A549 (cell line): ENCODE measurements around the gene KAT6B. TPM values are rescaled to one million over a fixed set of nuclear protein-coding genes. Genes with fewer than 3 reads are reported as not detected.

Experiments
- ATAC-seq, 2 experiments: fragments of 200-7000 bp in 1 of 2; fragments of >200 bp in 1 of 2; cut with Nextera tagmentation in 1 of 2; cut with Tn5 transposase in 1 of 2; 3 replicates each; pipeline versions ENCODE4 v1.8.0 to v1.9.1; 2018 to 2020; ENCODE audit warnings: mild to moderate bottlenecking in 1 of 2, moderate library complexity in 1 of 2
- CTCF ChIA-PET: fragments of 300-600 bp; sonication (Branson Sonifier 250); formaldehyde crosslinking; extraction: SDS; loops from one replicate; lab custom pipeline; 2021; ENCODE audit warnings: antibody characterized with exemption, inconsistent platforms; lab: Yijun Ruan, JAX
- POLR2A ChIA-PET: fragments of 350-600 bp; formaldehyde crosslinking; extraction: SDS; loops from one replicate; lab custom pipeline; 2021; ENCODE audit warnings: antibody characterized with exemption, inconsistent platforms; lab: Yijun Ruan, JAX
- DNase-seq, 2 experiments: peaks; one replicate each; pipeline versions ENCODE4 v3.0.0 to v3.0.0-alpha.2; 2011 to 2016; ENCODE audit warnings: low read depth in 1 of 2, low spot score in 1 of 2
- FAIRE-seq: peaks from 2 replicates; lab custom pipeline; 2011; peaks lifted over from hg19 to GRCh38; lab: Jason Lieb, UNC
- H3K27ac ChIP-seq, 2 experiments: fragments of >200 bp; sonication (Bioruptor Twin); formaldehyde crosslinking; 3 replicates each; pipeline ENCODE4 v1.5.1; 2016 to 2017
- H3K4me1 ChIP-seq: fragments of >200 bp; sonication (Bioruptor Twin); formaldehyde crosslinking; 3 replicates; pipeline ENCODE4 v1.6.1; 2016
- H3K4me2 ChIP-seq: fragments of >200 bp; sonication (Bioruptor Twin); formaldehyde crosslinking; 3 replicates; pipeline ENCODE4 v1.6.1; 2016
- H3K4me3 ChIP-seq: fragments of >200 bp; sonication (Bioruptor Twin); formaldehyde crosslinking; 3 replicates; pipeline ENCODE4 v1.5.1; 2016
- H3K9me3 ChIP-seq: fragments of >200 bp; sonication (Bioruptor Twin); formaldehyde crosslinking; 3 replicates; pipeline ENCODE4 v1.6.1; 2016
- BHLHE40 ChIP-seq: IDR thresholded peaks from 2 replicates; pipeline ENCODE4 v1.6.1; 2012; ENCODE audit warnings: low read depth, low read length, inconsistent platforms
- CBX2 ChIP-seq: fragments of 200-600 bp; sonication (generic); IDR thresholded peaks from 2 replicates; pipeline ENCODE4 v1.6.1; 2016; ENCODE audit warnings: low read depth, mild to moderate bottlenecking, borderline replicate concordance
- CHD2 ChIP-seq: fragments of 150-350 bp; IDR thresholded peaks from 2 replicates; pipeline ENCODE4 v1.6.1; 2014; ENCODE audit warnings: low read length; ENCODE audit not compliant: partially characterized antibody
- EHF ChIP-seq: fragments of 250-450 bp; sonication (Bioruptor Pico); IDR thresholded peaks from 2 replicates; pipeline ENCODE4 v1.5.0; 2020; ENCODE audit warnings: mild to moderate bottlenecking
- EP300 ChIP-seq, 2 experiments: fragments of >200 bp; sonication (Bioruptor Twin); formaldehyde crosslinking; IDR thresholded peaks; 2 replicates in 1 of 2; 3 replicates in 1 of 2; pipeline ENCODE4 v1.6.1; 2016 to 2017
- ESRRA ChIP-seq: fragments of 150-350 bp; IDR thresholded peaks from 2 replicates; pipeline ENCODE4 v1.6.1; 2014; ENCODE audit warnings: mild to moderate bottlenecking, low read length, borderline replicate concordance
- FOSB ChIP-seq: fragments of 250-450 bp; sonication (Bioruptor Pico); IDR thresholded peaks from 2 replicates; pipeline ENCODE4 v1.5.0; 2020; ENCODE audit warnings: mild to moderate bottlenecking, moderate library complexity
- HOXA7 ChIP-seq: fragments of 250-450 bp; sonication (Bioruptor Pico); IDR thresholded peaks from 2 replicates; pipeline ENCODE4 v1.5.0; 2020; ENCODE audit warnings: mild to moderate bottlenecking, moderate library complexity
- HOXB13 ChIP-seq: fragments of 250-450 bp; sonication (Bioruptor Pico); IDR thresholded peaks from 2 replicates; pipeline ENCODE4 v1.5.0; 2020; ENCODE audit warnings: low read depth, mild to moderate bottlenecking, moderate library complexity
- JUNB ChIP-seq: fragments of >200 bp; sonication (Bioruptor Twin); formaldehyde crosslinking; IDR thresholded peaks from 2 replicates; pipeline ENCODE4 v1.6.1; 2016
- KDM1A ChIP-seq: fragments of 200-600 bp; sonication (generic); IDR thresholded peaks from 2 replicates; pipeline ENCODE4 v1.6.1; 2016; ENCODE audit warnings: low read depth, mild to moderate bottlenecking
- MAZ ChIP-seq: fragments of 150-350 bp; IDR thresholded peaks from 2 replicates; pipeline ENCODE4 v1.6.1; 2014; ENCODE audit warnings: antibody characterized with exemption, low read depth, low read length, borderline replicate concordance
- NFE2L2 ChIP-seq: fragments of 150-350 bp; conservative IDR thresholded peaks from 2 replicates; pipeline ENCODE4 v1.6.1; 2014; ENCODE audit warnings: low read length
- NPAS2 ChIP-seq: fragments of 250-450 bp; sonication (Bioruptor Pico); IDR thresholded peaks from 2 replicates; pipeline ENCODE4 v1.8.0; 2022; ENCODE audit warnings: mild to moderate bottlenecking, moderate library complexity, borderline replicate concordance
- PHF8 ChIP-seq: fragments of 200-600 bp; sonication (generic); IDR thresholded peaks from 2 replicates; pipeline ENCODE4 v1.6.1; 2016; ENCODE audit warnings: low read depth, mild to moderate bottlenecking, antibody characterized with exemption, moderate library complexity, borderline replicate concordance
- RARB ChIP-seq: fragments of 250-450 bp; sonication (Bioruptor Pico); IDR thresholded peaks from 2 replicates; pipeline ENCODE4 v1.8.0; 2021; ENCODE audit warnings: mild to moderate bottlenecking, moderate library complexity
- RFX5 ChIP-seq: fragments of 450-650 bp; IDR thresholded peaks from 2 replicates; pipeline ENCODE4 v1.7.1; 2014; ENCODE audit warnings: antibody characterized with exemption, mild to moderate bottlenecking, moderate library complexity
- SMC3 ChIP-seq: fragments of >200 bp; sonication (Bioruptor Twin); formaldehyde crosslinking; IDR thresholded peaks from 3 replicates; pipeline ENCODE4 v1.6.1; 2018; ENCODE audit warnings: inconsistent platforms
- SREBF2 ChIP-seq: fragments of 450-650 bp; IDR thresholded peaks from 2 replicates; pipeline ENCODE4 v1.6.1; 2014; ENCODE audit warnings: mild to moderate bottlenecking, moderate library complexity
- ZC3H11A ChIP-seq: fragments of 450-650 bp; IDR thresholded peaks from 2 replicates; pipeline ENCODE4 v1.6.1; 2014; ENCODE audit warnings: antibody characterized with exemption, mild to moderate bottlenecking
- ZSCAN20 ChIP-seq: fragments of 250-450 bp; sonication (Bioruptor Pico); IDR thresholded peaks from 2 replicates; pipeline ENCODE4 v1.8.0; 2022; ENCODE audit warnings: mild to moderate bottlenecking, moderate library complexity
- WGBS: methylation state at CpG from one replicate; pipeline ENCODE4 v1.1.6; 2017; ENCODE audit errors: missing lambda C conversion rate; 5-methylcytosine and 5-hydroxymethylcytosine counted together
- polyA plus RNA-seq, 4 experiments: library from polyadenylated mRNA; depleted of rRNA in 3 of 4; stranded (reverse); fragments of >200 nt; fragmentation: RNase III in 1 of 4; extraction: RNeasy Plus Mini Kit Qiagen cat#74134 plus additional on column Dnase treatment in 1 of 4; gene quantifications; 2 replicates in 3 of 4; 3 replicates in 1 of 4; pipeline ENCODE4 v1.2.3, GENCODE V29; 2011 to 2017
- TF ChIP-seq, protein P1 (sequence below): fragments of >200 bp; sonication (Bioruptor Twin); formaldehyde crosslinking; IDR thresholded peaks from 2 replicates; pipeline ENCODE4 v1.6.1; 2016
- TF ChIP-seq, protein P2 (sequence below): IDR thresholded peaks from 2 replicates; pipeline ENCODE4 v1.6.1; 2012; ENCODE audit warnings: low read depth, borderline replicate concordance
- TF ChIP-seq, protein P3 (sequence below): fragments of >200 bp; sonication (Bioruptor Twin); formaldehyde crosslinking; IDR thresholded peaks from 3 replicates; pipeline ENCODE4 v1.5.1; 2016
- TF ChIP-seq, protein P4 (sequence below): IDR thresholded peaks from 2 replicates; pipeline ENCODE4 v1.6.1; 2012

Gene KAT6B
- polyA plus RNA-seq, 2 of the 4 experiments (the other 2 are of a cell fraction), result 5.6 to 5.7 TPM

DNA sequence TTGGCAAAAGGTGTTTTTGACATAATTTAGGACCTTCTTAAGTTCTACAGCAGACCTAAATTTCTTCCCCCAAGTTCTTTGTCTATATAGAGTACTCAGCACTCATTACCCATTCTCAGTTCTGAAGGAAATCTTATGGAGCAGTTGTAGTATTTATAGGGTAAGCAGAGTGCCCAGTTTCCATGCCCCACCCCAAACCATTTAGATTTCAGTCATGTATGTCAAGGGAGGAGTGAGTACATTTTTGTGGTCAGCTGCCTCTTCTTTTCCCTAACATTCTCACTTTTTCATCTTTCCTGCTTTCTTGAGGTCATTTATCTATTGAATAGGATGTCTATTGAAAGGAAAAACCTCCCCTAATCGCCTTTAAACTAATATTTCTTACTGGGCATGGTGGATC lies 83.3 kb downstream of the KAT6B start:
- ATAC-seq (no peak), DNase-seq (no peak), FAIRE-seq (no peak)
- no peak overlapping the region for H3K4me3 ChIP-seq
- H3K4me1 ChIP-seq, result no peaks in the 10 kb centered on the region
- no peak overlapping the region for H3K27ac ChIP-seq
- H3K9me3 ChIP-seq, result no peaks in the 10 kb centered on the region
- CTCF ChIA-PET, result interaction anchor here (0.8 to 1.7 kb wide), 2 partner anchors 12 to 33 kb away, joined by 4 read pairs; no protein-coding TSS in a partner anchor
- TF ChIP-seq, protein P1, sequence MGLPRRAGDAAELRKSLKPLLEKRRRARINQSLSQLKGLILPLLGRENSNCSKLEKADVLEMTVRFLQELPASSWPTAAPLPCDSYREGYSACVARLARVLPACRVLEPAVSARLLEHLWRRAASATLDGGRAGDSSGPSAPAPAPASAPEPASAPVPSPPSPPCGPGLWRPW, result no peak
- TF ChIP-seq RARB (no peak), CBX2 (no peak), ESRRA (no peak), PHF8 (no peak), RFX5 (no peak), EP300 (IDR thresholded peaks at IDR 0.05) (no peak), BHLHE40 (no peak), ZSCAN20 (no peak), JUNB (no peak), HOXA7 (CRISPR knock-in tag) (no peak), NPAS2 (no peak), SREBF2 (no peak), ZC3H11A (no peak), HOXB13 (no peak), MAZ (no peak)
- TF ChIP-seq, protein P2, sequence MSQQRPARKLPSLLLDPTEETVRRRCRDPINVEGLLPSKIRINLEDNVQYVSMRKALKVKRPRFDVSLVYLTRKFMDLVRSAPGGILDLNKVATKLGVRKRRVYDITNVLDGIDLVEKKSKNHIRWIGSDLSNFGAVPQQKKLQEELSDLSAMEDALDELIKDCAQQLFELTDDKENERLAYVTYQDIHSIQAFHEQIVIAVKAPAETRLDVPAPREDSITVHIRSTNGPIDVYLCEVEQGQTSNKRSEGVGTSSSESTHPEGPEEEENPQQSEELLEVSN, result no peak
- TF ChIP-seq, protein P3, sequence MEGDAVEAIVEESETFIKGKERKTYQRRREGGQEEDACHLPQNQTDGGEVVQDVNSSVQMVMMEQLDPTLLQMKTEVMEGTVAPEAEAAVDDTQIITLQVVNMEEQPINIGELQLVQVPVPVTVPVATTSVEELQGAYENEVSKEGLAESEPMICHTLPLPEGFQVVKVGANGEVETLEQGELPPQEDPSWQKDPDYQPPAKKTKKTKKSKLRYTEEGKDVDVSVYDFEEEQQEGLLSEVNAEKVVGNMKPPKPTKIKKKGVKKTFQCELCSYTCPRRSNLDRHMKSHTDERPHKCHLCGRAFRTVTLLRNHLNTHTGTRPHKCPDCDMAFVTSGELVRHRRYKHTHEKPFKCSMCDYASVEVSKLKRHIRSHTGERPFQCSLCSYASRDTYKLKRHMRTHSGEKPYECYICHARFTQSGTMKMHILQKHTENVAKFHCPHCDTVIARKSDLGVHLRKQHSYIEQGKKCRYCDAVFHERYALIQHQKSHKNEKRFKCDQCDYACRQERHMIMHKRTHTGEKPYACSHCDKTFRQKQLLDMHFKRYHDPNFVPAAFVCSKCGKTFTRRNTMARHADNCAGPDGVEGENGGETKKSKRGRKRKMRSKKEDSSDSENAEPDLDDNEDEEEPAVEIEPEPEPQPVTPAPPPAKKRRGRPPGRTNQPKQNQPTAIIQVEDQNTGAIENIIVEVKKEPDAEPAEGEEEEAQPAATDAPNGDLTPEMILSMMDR, result no peak
- TF ChIP-seq, all 56 proteins: peak for 0
- POLR2A ChIA-PET, result no interaction called here
- WGBS, result 44% methylated on average over 1 of the region's 1 CpG
- H3K4me2 ChIP-seq, result no peak overlapping the region

DNA sequence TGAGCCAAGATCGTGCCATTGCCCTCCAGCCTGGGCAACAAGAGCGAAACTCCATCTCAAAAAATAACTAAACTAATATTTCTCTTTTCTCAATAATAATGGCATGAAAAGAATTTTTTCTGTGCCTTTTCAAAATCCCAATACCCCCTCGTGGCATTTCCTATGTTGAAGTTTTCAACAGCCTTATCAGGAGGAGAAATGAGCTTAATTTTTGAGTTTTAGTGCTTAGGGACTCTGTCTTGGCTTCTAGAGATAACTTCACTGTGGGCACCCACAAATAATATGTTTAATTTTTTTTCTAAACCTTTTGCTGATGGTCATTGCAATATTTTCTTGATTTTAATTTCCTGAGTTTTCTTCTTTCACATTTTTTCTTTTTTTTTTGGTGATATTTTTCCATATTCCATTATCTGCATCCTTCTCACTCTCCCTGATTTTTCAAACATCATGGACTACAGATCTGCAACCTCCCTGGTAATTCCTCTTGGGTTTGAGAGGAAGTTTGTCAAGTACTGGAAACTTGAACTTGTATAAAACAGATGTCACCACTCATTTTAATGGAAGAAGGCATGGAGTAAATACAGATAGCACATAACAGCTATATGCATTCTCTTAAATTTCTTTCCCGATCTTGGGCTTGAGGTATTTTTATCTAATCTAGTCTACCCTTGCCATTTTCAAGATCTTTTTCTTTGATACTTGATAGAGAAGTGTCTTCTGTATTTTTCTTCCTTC lies 84.0 kb downstream of the KAT6B start:
- no peaks in the 10 kb centered on the region for H3K4me1 ChIP-seq
- FAIRE-seq (no peak), ATAC-seq (no peak), DNase-seq (no peak)
- 85% methylated on average over 4 of the region's 4 CpGs for WGBS
- H3K27ac ChIP-seq, result no peak overlapping the region
- H3K4me2 ChIP-seq, result no peak overlapping the region
- no peak overlapping the region for H3K4me3 ChIP-seq
- POLR2A ChIA-PET, result interaction anchor here (0.6 kb wide), 1 partner anchor 308 kb away, joined by 3 read pairs; no protein-coding TSS in a partner anchor
- TF ChIP-seq BHLHE40, result no peak
- no peak for TF ChIP-seq NFE2L2
- no peak for TF ChIP-seq SMC3
- CTCF ChIA-PET, result interaction anchor here (0.8 kb wide), 1 partner anchor 11 kb away, joined by 4 read pairs; no protein-coding TSS in a partner anchor
- H3K9me3 ChIP-seq, result no peaks in the 10 kb centered on the region

DNA sequence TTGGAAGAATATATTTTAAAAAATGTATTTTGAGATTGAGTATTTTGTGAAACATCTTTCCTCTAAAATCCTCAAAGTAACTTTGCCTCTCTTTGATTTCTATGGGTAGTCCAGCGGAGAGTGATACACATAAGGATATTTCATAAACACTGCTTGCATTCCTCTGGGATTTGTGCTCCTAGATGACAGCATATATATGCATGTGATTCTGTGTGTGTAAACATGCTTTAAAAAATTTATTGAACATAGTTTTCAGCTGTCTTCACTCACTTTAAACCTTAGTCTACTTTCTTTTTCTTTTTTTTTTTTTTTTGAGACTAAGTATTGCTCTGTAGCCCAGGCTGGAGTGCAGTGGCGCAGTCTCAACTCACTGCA lies 84.6 kb downstream of the KAT6B start:
- POLR2A ChIA-PET, result no interaction called here
- no peak for ATAC-seq
- CTCF ChIA-PET, result no interaction called here

More for the DNA sequence above, 84.6 kb downstream of the KAT6B start:
- no peaks in the 10 kb centered on the region for H3K9me3 ChIP-seq
- no peak overlapping the region for H3K4me3 ChIP-seq
- DNase-seq (no peak), FAIRE-seq (no peak)
- no peaks in the 10 kb centered on the region for H3K4me1 ChIP-seq
- TF ChIP-seq, protein P4, sequence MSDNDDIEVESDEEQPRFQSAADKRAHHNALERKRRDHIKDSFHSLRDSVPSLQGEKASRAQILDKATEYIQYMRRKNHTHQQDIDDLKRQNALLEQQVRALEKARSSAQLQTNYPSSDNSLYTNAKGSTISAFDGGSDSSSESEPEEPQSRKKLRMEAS, result no peak
- TF ChIP-seq KDM1A, result no peak
- no peak for TF ChIP-seq EHF (CRISPR knock-in tag)
- no peak for TF ChIP-seq CHD2
- TF ChIP-seq FOSB, result no peak
- 93% methylated on average over 2 of the region's 2 CpGs for WGBS
- H3K4me2 ChIP-seq, result no peak overlapping the region
- H3K27ac ChIP-seq, result no peak overlapping the region
